A673 (cell line): ENCODE results near the gene TOR1A. TPM values are rescaled to one million over a fixed set of nuclear protein-coding genes. Genes with fewer than 3 reads are reported as not detected.
"Not testable (repeated sequence)": the region's sequence is repeated elsewhere in the genome, so short reads cannot be mapped to it uniquely, and the experiment has no call there.

ENCODE experiments used
- BruUV-seq: library from RNA; stranded (reverse); fragments of 400-500 nt; replicated peaks from 2 replicates; lab custom pipeline; 2021; lab: Mats Ljungman, UMichigan
- CTCF ChIA-PET: fragments of 300-600 bp; sonication (Branson Sonifier 250); formaldehyde crosslinking; loops from one replicate; lab custom pipeline; 2022; ENCODE audit warnings: antibody characterized with exemption; lab: Charles Lee
- POLR2A ChIA-PET: fragments of 300-600 bp; sonication (Branson Sonifier 250); formaldehyde crosslinking; loops from one replicate; lab custom pipeline; 2022; ENCODE audit warnings: antibody characterized with exemption; ENCODE audit not compliant: low non-redundant PET; lab: Charles Lee
- DNase-seq: peaks from one replicate; pipeline ENCODE4 v3.0.0-alpha.2; 2015; ENCODE audit warnings: low spot score
- H3K27ac ChIP-seq: fragments of 200-600 bp; sonication (generic); 2 replicates; pipeline ENCODE4 v1.5.1; 2016; ENCODE audit warnings: mixed run types, low read depth, mild to moderate bottlenecking, mixed read lengths, antibody characterized with exemption, low read length; ENCODE audit not compliant: poor library complexity, severe bottlenecking
- H3K27me3 ChIP-seq: fragments of 200-600 bp; sonication (generic); replicated peaks from 2 replicates; pipeline ENCODE4 v1.6.1; 2017; ENCODE audit warnings: mixed run types, low read depth, mild to moderate bottlenecking, mixed read lengths, antibody characterized with exemption, low read length; ENCODE audit not compliant: insufficient read depth, poor library complexity
- H3K36me3 ChIP-seq: fragments of 200-600 bp; sonication (generic); 2 replicates; pipeline ENCODE4 v1.6.1; 2016; ENCODE audit warnings: mixed run types, mild to moderate bottlenecking, mixed read lengths, antibody characterized with exemption, low read length; ENCODE audit not compliant: insufficient read depth, poor library complexity, severe bottlenecking
- H3K4me1 ChIP-seq: fragments of 200-600 bp; sonication (generic); 2 replicates; pipeline ENCODE4 v1.6.1; 2017; ENCODE audit warnings: mixed run types, mild to moderate bottlenecking, mixed read lengths, antibody characterized with exemption, low read length; ENCODE audit not compliant: insufficient read depth, poor library complexity, severe bottlenecking
- H3K4me3 ChIP-seq: fragments of 200-600 bp; sonication (generic); 2 replicates; pipeline ENCODE4 v1.5.1; 2016; ENCODE audit warnings: low read depth, mixed run types, mild to moderate bottlenecking, mixed read lengths, low read length; ENCODE audit not compliant: poor library complexity, severe bottlenecking
- H3K9me3 ChIP-seq: fragments of 200-600 bp; sonication (generic); 2 replicates; pipeline ENCODE4 v1.6.1; 2016; ENCODE audit warnings: mixed run types, low read depth, mild to moderate bottlenecking, mixed read lengths, antibody characterized with exemption, low read length; ENCODE audit not compliant: poor library complexity, severe bottlenecking
- EZH2 ChIP-seq: fragments of 200-600 bp; sonication (generic); IDR thresholded peaks from 2 replicates; pipeline ENCODE4 v1.6.1; 2017; ENCODE audit warnings: borderline replicate concordance, low read depth, mild to moderate bottlenecking, mixed read lengths, antibody characterized with exemption, low read length; ENCODE audit not compliant: poor library complexity, severe bottlenecking
- intact Hi-C: fragments of 100-400 bp; cut with micrococcal nuclease; formaldehyde crosslinking; loops from one replicate; pipeline ENCODE4 v1.10.0; 2022; ENCODE audit not compliant: unreplicated experiment
- total RNA-seq: library from RNA; stranded (reverse); gene quantifications from 2 replicates; pipeline ENCODE4 v1.2.3, GENCODE V29; 2021
- TF ChIP-seq, protein P1 (sequence below): fragments of 300-800, 200-600 bp; sonication (generic); conservative IDR thresholded peaks from 2 replicates; pipeline ENCODE4 v1.5.1; 2017; ENCODE audit warnings: low read depth, mild to moderate bottlenecking, antibody characterized with exemption, low read length, moderate library complexity, mixed read lengths

Gene TOR1A
- total RNA-seq, 1 experiment from 2014 or later: 46.3 TPM

DNA sequence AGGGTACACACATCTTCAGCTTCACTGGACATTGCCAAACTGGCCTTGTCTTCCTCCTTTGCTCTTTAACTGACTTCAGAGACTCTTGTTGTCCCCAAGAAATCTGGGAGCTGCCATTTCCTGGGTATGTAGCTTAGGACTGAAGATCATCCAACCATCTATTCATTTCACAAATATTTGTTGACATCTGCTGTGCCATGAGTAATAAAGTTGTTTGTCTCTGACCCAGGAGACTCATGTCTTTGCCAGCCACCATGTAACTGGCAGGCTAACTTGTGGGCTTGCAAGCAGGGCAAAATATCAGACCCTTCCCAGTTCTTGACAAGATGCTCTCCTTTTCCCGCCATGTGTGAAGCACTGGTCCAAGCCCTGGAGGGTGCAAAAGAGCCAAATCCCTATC lies 38.1 kb downstream of the TOR1A start:
- DNase-seq: no peak
- Histone ChIP-seq H3K27me3 (peaks cover 8% of the 10 kb centered on the region), H3K4me1 (no peaks in the 10 kb centered on the region), H3K36me3 (no peaks in the 10 kb centered on the region), H3K27ac (no peak overlapping the region), H3K9me3 (no peaks in the 10 kb centered on the region), H3K4me3 (no peak overlapping the region)
- ChIA-PET CTCF (interaction anchor here (0.5 to 1.5 kb wide), 2 partner anchors 59 to 129 kb away, joined by 3 to 9 read pairs; no protein-coding TSS in a partner anchor), POLR2A (no interaction called here)
- TF ChIP-seq, protein P1, sequence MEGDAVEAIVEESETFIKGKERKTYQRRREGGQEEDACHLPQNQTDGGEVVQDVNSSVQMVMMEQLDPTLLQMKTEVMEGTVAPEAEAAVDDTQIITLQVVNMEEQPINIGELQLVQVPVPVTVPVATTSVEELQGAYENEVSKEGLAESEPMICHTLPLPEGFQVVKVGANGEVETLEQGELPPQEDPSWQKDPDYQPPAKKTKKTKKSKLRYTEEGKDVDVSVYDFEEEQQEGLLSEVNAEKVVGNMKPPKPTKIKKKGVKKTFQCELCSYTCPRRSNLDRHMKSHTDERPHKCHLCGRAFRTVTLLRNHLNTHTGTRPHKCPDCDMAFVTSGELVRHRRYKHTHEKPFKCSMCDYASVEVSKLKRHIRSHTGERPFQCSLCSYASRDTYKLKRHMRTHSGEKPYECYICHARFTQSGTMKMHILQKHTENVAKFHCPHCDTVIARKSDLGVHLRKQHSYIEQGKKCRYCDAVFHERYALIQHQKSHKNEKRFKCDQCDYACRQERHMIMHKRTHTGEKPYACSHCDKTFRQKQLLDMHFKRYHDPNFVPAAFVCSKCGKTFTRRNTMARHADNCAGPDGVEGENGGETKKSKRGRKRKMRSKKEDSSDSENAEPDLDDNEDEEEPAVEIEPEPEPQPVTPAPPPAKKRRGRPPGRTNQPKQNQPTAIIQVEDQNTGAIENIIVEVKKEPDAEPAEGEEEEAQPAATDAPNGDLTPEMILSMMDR: no peak
- no peak for TF ChIP-seq EZH2
- intact Hi-C loops: loop anchor here (5.0 kb wide), 1 partner anchor 649 kb away; no protein-coding TSS in a partner anchor
- BruUV-seq: no TSS peak

DNA sequence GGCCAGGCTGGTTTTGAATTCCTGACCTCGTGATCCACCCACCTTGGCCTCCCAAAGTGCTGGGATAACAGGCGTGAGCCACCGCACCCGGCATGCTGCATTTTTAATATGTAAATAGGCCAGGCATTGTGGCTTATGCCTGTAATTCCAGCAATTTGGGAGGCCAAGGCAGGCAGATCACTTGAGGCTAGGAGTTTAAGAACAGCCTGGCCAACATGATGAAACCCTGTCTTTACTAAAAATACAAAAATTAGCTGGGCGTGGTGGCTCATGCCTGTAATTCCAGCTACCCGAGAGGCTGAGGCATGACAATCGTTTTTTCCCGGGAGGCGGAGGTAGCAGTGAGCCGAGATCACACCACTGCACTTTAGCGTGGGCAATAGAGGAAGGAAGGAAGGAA lies 39.0 kb downstream of the TOR1A start:
- not testable (repeated sequence) for DNase-seq, H3K36me3 ChIP-seq, H3K4me3 ChIP-seq, BruUV-seq, H3K4me1 ChIP-seq, H3K9me3 ChIP-seq, H3K27ac ChIP-seq, H3K27me3 ChIP-seq
- ChIA-PET CTCF (interaction anchor here (1.5 kb wide), 1 partner anchor 58 kb away, joined by 9 read pairs; no protein-coding TSS in a partner anchor), POLR2A (interaction anchor here (0.7 kb wide), 1 partner anchor 56 kb away, joined by 16 read pairs; no protein-coding TSS in a partner anchor)
- intact Hi-C loops: loop anchor here (5.0 kb wide), 2 partner anchors 143 to 648 kb away; partner anchors contain the start of gene ASB6

DNA sequence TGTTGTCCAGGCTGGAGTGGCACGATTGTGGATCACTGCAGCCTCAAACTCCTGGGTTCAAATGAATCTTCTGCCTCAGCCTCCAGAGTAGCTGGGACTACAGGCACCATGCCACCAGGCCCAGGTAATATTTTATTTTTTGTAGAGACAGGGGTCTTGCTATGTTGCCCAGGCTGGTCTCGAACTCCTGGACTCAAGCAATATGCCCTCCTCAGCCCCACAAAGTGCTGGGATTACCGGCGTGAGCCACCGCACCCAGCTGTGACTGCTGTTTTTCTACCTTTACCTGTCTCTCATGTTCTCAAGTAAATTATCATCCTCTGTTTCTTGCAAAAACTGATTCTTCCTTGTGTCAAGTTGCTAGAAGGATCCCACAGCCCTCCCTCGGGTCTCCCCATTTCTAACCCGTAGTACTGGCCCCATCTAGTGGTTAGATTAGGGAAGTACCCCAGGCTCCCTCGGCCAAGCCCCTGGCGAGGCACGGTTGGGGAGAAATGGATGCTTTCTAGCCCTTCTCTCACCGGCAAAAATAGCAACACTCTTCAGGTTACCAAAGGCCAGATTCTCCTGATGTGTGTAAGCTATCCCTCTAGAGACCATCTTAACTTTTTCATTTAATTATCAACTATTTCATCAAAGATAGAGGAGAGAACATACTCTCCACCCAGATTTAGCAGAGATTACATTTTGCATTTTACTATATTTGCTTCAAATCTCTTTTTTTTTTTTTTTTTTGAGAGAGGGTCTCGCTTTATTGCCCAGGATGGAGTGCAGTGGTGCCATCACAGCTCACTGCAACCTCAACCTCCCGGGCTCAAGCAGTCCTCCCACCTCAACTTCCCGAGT lies 40.2 kb downstream of the TOR1A start:
- Histone ChIP-seq H3K4me3 (no peak overlapping the region), H3K36me3 (no peaks in the 10 kb centered on the region), H3K27ac (no peak overlapping the region), H3K27me3 (peaks cover 8% of the 10 kb centered on the region), H3K4me1 (no peaks in the 10 kb centered on the region), H3K9me3 (no peaks in the 10 kb centered on the region)
- peak; percentile 87 for DNase-seq
- BruUV-seq: no TSS peak
- TF ChIP-seq, protein P1: peak; percentile 93
- TF ChIP-seq EZH2: no peak
- intact Hi-C loops: loop anchor here (1.0 to 5.0 kb wide), 2 partner anchors 46 to 141 kb away; partner anchors contain the start of gene ASB6
- POLR2A ChIA-PET: no interaction called here
- CTCF ChIA-PET: interaction anchor here (0.6 to 0.7 kb wide), 6 partner anchors 20 to 1193 kb away, joined by 3 to 9 read pairs (median 4); no protein-coding TSS in a partner anchor
